Astrocyte of the spinal cord (primary cell): ENCODE measurements around the gene CAV2.

Experiments used
- DNase-seq: peaks from one replicate; pipeline ENCODE4 v3.0.0; 2011; ENCODE audit warnings: low read depth, low spot score
- H3K4me3 ChIP-seq: 2 replicates; pipeline ENCODE4 v1.5.1; 2011; ENCODE audit warnings: low read depth, mild to moderate bottlenecking, low read length, moderate library complexity
- in situ Hi-C: cut with HindIII; loops from 2 replicates; pipeline ENCODE4 v1.10.0; 2017; ENCODE audit warnings: low sequenced_read_pairs
- TF ChIP-seq, protein P1 (sequence below): IDR thresholded peaks from 2 replicates; pipeline ENCODE4 v1.5.1; 2012; ENCODE audit warnings: low read depth, mild to moderate bottlenecking, low read length, inconsistent platforms

CAV2 gene

DNA sequence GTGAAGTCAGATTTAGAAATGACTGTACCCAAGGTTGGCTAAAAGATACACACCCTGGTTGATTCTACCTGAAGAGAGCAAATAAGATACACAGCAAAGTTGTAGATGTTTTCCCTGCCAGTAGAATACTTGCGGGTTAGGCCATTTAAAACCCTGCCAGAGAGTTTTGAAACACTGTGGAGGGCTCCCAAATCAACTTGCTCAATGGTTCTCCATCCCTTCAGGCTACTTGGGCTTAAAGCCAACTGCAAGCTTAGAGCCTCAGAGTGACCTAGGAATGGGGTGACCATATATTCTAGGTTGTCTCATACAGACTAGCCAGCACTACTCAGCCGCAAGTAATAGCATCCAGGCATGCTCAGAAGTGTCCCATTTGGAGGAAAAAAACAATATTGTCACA lies 35.3 kb downstream of the CAV2 start:
- TF ChIP-seq, protein P1, sequence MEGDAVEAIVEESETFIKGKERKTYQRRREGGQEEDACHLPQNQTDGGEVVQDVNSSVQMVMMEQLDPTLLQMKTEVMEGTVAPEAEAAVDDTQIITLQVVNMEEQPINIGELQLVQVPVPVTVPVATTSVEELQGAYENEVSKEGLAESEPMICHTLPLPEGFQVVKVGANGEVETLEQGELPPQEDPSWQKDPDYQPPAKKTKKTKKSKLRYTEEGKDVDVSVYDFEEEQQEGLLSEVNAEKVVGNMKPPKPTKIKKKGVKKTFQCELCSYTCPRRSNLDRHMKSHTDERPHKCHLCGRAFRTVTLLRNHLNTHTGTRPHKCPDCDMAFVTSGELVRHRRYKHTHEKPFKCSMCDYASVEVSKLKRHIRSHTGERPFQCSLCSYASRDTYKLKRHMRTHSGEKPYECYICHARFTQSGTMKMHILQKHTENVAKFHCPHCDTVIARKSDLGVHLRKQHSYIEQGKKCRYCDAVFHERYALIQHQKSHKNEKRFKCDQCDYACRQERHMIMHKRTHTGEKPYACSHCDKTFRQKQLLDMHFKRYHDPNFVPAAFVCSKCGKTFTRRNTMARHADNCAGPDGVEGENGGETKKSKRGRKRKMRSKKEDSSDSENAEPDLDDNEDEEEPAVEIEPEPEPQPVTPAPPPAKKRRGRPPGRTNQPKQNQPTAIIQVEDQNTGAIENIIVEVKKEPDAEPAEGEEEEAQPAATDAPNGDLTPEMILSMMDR: no peak
- H3K4me3 ChIP-seq: no peak overlapping the region
- DNase-seq: no peak
- in situ Hi-C loops: no loop called here

DNA sequence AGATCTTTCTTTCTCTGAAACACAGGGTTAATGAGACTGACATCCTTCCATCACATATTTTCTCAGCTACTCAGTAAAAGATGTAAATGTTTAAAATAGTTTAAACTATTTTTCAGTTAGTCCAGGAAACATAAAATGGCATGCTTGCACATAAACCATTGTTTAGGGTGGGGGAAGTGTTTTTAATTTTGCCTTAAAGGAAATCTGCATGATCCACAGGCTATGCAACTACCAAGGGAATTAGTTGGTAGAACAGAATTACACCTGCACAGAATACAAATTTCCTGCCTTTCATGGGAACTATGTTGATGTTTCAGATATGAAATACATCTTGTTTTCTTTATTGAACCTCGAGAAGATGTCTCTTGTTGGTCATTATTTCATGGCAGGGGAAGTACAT lies 35.9 kb downstream of the CAV2 start:
- DNase-seq: no peak
- no peak overlapping the region for H3K4me3 ChIP-seq

DNA sequence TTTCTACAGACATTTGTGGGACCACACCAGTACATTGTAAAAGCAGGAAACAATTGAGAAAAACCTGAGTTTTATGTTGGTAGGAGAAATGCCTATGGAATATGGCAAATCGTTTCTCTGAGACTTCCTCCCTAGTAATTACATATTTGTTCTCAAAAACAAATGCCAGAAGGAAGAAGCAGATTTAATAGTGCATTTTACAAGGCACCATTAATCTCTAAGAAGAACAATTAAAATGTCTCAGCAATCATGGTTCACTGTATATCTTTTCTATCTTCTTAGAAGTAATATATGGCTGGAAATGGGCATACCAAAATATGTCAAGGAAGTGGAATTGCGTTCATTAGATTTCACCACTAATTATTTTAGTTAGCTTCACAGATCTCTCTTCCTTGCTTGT lies 38.6 kb downstream of the CAV2 start:
- in situ Hi-C loops: no loop called here
- H3K4me3 ChIP-seq: no peak overlapping the region
- TF ChIP-seq, protein P1: no peak
- no peak for DNase-seq

More for the DNA sequence above, 35.9 kb downstream of the CAV2 start:
- TF ChIP-seq, protein P1: no peak
- in situ Hi-C loops: no loop called here

DNA sequence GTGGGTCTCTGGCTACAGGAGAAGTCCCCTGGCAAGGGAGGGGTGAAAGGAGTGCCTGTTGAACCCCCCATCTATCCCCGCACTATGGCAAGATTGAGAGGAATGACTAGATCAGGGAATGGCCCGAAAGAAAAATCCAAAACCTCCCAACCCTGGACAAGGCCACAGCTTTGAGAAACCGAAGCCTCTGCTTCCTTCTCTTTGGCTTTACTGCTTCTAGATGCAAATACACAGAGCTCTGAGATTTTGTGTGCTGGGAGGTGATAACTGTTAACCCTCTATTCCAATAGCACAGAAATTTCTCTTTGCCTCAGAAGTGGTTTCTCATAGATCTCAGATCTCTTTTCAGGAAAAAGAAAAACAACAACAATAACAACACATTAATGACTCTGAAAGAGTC lies 40.3 kb downstream of the CAV2 start:
- TF ChIP-seq, protein P1: no peak
- in situ Hi-C loops: no loop called here
- DNase-seq: no peak
- H3K4me3 ChIP-seq: no peak overlapping the region

DNA sequence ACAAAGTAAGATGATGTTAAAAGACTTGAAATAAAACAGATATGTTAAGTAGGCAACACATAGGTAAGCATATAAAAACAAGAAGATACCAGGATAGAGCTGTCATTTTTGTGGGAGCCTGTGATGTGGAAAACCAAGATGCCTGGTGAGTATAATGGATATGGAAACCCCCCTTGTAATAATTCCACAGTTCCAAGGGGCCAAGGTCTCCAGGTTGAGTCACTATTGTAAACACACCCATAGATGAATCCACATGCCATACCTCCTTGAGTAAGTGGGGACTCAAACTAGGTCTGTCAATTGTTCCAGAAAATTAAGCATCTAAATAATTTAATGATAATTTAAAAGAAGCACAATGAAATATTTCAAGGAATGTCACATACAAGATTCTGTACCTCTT lies 41.2 kb downstream of the CAV2 start:
- TF ChIP-seq, protein P1: no peak
- in situ Hi-C loops: no loop called here
- H3K4me3 ChIP-seq: no peak overlapping the region
- no peak for DNase-seq

DNA sequence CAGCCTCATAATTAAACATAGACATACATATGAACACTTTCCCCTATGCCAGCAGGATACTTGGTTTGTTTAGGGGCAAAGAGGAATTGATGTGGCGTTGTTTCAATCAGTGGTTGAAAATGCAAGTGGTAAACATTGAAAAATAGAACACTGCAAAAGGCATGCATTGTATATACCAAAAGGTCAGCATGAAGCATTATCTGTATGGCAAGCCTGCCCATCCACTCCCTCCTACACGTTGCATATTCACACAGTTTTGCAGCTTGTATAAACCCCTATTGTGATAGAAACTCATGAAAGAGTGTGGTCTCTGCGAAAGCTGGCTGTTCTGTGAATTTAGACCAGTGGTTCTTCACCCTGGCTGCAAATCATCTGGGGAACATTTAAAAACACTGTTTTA lies 42.4 kb downstream of the CAV2 start:
- H3K4me3 ChIP-seq: no peak overlapping the region
- DNase-seq: no peak
- TF ChIP-seq, protein P1: no peak
- in situ Hi-C loops: no loop called here

DNA sequence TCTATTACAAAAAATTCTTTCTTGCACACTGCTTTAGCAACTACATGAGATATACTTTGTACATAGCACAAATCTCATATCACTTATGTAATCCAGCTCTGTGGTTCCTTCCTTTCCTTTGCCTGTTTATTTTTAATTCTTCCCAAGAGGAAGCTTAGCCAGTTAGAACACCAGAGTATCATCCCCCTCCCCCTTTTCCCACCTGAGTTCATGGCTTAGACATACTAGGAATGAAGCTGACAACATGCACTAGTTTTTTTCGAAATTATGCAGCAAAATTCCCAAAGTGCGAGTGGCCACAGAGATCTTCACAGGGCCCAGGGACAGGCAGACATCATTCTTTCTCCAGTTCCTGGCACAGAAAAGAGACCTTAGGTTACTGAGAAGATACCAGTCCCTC lies 43.1 kb downstream of the CAV2 start:
- no peak overlapping the region for H3K4me3 ChIP-seq
- DNase-seq: peak; percentile 52
- TF ChIP-seq, protein P1: no peak
- in situ Hi-C loops: no loop called here
